CD4-positive, alpha-beta T cell treated with Interleukin-1 beta for 1 hour (primary cell): ENCODE results near the gene IQCM.
"Not testable (repeated sequence)": the region's sequence is repeated elsewhere in the genome, so short reads cannot be mapped to it uniquely, and the experiment has no call there.

Experiments used
- DNase-seq, 2 donors: peaks; one replicate each; pipeline ENCODE4 v3.0.0-alpha.2; 2020 to 2022

IQCM gene

DNA sequence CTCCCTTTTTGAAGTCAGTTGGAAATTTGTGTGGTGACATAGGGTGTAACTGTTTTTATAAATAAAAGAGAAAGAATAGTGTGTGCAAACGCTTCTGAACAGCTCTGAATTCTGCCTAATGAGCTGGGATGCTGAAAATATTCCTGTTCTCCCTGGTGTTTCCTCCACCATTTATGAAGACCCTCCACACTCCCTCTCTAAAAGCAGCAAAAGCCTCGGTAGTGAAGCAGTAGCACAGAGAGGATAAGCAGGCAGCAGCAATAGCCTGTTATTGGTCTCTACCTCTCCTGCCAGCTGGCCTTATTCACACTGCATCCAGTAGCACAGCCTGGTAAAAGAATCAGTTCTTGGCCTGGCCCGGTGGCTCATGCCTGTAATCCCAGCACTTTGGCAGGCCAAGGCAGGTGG lies 406.1 kb downstream of the IQCM start:
- no peak for DNase-seq

DNA sequence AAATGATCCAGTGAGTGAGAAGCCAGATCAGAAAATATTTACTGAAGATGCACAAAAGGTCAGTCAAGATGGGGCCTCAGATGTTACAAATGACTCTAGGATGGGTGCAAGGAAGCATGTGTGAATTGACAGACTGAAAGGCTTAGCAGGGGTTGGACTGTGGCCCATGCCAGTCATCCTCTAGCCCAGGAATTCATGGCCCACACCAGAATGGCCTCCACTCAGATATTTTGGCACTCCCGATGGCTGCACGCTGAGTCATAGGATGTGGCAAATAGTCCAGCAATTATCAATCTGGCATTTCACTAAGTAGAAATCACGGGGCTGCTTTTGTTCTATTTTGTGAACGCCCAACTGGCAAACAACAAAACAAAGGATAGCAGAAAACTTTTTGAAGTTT lies 406.5 kb downstream of the IQCM start:
- no peak for DNase-seq

DNA sequence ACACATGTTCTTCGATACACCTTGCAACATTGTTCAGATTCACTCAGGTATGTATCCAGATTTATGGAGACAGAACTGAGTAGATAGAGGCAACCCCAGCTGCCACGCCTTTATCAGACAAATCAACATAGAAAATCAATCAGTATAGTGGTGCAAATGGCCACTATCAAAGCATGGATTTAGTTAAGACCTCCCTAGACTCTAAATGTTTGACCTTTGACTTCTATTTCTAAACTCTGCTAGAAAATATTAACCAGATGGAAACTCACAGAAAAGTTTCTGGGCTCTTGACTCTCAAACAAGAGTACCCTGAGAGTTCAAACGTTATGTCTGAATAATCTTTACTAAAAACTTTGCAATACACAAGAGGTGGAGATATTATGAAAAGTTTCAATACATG lies 411.5 kb downstream of the IQCM start:
- no peak for DNase-seq

DNA sequence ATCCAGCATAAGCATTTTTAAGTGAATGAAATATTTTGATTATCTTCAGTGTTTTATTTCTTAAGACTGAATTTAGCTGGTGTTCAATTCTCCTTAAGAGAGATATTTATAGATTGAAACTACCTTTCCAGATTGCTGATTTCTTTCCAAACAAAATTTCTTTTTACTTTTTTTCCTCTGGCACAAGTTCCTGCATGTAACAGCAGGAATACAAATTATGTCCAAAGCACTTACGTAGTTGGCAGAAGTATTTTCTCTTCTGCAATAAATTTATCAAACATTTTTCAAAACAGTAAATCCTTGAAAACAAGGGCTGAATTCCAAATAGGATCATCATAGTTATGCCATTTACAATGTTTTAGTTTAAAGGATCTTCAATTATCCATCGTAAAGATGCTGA lies 412.6 kb downstream of the IQCM start:
- no peak for DNase-seq

DNA sequence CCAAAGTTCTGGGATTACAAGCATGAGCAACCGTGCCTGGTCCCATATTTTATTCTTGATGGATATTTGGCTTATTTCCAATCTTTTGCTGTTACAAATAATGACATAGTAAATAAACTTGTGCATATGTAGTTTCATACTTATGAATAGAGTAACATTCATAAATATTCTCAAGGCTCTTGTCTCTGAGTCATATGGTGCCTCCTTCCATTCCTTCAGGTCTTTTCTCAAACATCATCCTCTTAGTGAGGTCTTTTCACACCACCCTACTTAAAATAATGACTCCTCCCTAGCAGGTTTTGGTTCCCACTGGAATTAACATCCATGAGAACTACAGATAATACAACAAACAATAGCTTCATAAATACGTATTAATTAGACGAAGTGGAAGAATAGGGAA lies 416.6 kb downstream of the IQCM start:
- DNase-seq, result no peak

DNA sequence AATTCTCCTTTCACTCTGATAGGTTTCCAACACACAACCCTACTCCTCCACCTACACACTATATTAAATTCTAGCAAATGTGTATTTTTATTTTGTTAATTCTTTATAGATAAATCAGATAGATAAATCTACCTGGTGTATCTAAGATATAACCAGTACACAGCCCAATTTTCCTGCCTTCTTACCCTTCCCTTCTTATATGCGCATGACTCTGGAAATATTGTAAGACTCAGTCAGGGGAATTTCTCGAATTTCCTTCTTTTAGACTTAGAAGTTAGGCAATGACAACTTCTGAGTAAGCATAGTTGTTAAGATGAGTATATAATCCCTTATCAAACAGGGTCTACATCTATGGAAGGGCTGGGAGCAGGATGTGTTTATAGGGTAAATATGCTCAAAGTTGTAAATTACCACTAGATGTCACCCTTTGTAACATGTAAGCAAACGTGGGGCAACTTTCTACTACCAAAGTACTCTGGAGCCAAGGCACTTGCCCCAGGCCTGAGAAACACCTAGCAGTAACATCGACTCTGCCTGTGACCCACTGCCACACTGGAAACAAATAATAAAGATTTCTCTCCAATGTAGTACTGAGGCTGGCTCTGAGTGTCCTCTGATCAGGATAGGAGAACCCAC lies 444.7 kb downstream of the IQCM start:
- DNase-seq, result no peak

DNA sequence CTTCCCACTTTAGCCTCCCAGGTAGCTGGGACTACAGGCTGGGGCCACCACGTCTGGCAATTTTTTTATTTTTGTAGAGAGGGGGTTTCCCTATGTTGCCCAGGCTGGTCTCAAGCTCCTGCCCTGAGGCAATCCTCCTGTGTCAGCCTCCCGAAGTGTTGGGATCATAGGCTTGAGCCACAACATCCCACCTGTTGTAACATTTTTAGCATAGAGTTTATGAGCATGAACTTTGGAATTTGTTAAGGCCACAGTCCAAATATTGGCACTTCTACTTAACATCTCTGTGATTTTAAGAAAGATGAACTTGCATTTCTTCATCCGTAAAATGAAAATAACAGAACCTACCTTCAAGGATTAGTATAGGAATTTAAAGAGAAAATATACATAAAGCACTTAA lies 445.6 kb downstream of the IQCM start:
- DNase-seq, result no peak

DNA sequence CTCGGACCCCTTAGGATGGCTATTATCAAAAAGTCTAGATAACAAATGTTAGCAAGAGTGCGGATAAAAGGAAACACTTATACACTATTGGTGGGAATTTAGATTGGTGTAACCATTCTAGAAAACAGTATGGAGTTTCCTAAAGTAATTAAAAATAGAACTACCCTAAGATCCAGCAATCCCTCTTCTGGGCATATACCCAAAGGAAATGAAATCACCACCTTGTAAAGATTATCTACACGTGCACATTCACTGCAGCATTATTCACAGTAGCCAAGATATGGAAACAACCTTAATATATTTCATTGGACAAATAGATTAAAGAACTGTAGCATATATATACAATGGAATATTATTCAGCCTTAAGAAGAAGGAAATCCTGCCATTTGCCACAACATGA lies 462.4 kb downstream of the IQCM start:
- no peak for DNase-seq

DNA sequence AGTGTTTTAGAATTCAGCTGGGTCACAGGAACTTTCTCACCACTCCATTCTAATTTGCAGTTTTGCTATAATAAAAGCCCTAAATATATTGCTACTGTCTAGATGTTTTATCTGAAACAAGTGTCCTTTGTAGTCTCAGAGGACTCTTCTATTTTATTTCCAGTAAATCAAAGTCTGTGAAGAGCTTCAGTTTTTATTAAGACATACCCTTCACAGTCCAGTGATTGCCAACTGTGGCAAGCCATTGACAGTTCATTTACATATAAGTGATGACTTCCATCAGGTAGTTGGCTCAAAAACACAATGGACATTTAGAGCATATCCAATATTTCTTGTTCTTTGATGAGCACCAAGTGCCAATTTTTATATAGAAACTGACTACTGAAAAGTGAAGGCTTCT lies 466.1 kb downstream of the IQCM start:
- DNase-seq, result no peak

DNA sequence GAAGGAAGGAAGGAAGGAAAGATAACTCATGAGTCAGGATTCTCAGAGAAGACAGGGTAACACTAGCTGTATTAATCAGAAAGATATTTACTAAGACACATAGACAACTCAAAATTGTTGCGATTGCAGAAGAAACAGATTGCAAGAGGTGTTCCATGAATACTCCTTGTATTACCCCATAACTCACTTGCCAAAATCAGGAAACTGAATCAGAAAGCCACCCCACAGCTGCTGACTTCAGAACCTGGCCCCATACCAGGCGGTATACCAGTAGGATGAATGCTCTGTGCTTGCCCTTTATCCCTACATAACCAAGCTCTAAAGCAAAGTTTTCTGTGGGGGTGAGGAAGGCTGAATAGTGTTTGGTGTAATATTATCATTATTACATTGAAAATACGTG lies 468.5 kb downstream of the IQCM start:
- DNase-seq, result no peak

DNA sequence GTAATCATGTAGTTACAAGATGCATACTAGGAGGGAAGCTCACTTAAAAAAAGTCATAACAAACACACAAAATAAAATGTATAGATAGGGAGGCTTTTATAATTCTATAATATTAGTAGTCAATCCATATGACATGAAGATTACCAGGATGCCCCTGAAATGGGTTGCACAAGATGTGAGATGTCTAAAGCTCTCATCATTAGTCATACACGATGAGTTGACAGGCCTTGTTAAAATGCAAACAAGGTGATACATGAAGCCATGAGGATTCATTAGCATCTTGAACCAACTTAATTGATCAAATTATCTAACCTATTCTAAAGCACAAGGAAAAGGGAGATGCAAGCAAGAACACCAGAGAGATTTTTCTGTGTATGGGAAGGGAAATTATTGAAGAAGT lies 470.2 kb downstream of the IQCM start:
- DNase-seq, result no peak

DNA sequence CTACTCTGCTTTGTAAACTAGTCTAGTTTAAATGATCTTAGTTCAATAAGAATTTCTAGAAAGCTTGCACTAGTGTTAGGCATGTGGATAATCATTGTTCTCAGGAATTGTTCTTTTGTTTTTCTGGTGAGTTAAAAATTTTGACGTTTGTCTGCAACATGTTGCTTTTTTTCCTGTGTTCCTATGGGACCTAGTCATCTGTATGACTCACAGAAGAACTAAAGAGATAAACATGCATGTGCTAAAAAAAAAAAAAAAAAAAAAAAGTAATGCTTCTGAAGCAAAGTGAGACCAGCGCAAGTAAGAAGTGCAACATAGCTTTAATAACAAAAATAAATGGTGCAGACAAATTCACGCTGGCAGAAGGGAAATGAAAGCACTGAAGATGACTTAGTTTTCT lies 471.2 kb downstream of the IQCM start:
- DNase-seq, result no peak

DNA sequence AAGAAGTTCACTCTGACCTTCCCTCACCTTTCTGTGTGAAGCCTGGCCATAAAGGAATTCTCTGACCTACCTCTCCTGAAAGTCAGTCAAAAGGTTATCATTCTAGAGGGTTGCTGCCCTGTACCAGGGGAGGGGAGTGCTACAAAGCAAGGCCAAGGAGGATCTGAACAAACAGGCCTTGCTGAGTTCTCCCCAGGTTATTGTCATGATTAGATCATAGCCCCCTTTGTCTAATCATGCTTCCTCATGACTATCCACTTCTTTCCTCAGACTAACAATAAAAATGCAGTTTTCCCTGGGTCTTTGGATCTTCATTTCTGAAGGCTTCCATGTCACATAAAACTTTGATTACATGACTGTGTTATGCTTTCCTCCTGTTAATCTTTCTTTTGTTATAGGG lies 472.0 kb downstream of the IQCM start:
- DNase-seq, result no peak

DNA sequence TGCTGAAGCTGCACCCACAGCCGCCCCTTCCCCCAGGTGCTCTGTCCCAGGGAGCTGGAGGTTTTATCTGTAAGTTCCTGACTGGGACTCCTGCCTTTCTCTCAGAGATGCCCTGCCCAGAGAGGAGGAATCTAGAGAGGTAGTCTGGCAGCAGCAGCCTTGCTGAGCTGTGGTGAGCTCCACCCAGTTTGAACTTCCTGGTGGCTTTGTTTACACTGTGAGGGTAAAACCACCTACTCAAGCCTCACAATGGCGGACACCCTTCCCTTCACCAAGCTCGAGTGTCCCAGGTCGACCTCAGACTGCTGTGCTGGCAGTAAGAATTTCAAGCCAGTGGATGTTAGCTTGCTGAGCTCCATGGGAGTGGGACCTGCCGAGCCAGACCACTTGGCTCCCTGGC lies 474.5 kb downstream of the IQCM start:
- not testable (repeated sequence) for DNase-seq

DNA sequence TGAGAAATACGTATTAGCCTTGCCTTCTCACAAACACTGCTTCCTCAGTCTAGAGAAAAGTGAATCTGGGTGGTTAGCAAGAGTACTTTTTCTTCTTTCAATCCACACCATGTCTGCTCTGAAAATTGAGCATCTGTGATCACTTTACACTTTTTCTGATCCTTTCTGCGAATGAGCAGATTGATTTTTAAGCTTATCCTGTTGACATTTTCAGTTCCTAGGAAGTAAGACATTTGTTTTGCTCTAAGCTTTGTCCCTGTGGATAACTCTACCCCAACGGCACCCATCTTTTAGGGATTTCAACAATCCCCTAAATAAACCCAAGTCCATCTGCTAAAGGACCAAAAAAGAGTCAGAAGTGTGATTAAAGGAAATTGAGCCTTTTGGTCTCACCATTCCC lies 487.5 kb downstream of the IQCM start:
- DNase-seq, result no peak

DNA sequence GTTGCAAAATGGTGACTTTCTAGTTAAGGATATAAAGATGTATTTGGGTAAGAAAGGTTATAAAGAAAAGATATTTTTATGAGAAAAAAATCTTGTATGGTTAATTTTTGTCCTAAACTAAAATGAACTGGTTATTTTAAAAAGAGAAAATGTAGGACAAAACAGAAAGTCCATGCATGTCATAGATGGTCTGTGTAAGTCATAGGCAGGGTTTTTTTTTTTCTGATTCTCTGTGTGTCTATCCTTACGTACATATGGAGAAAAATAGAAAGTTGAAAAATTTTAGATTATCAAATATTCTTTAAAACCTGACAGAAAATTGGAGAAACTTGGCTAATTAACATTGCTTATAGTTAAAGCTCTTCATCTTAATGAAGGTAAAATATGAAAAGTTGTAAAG lies 493.4 kb downstream of the IQCM start:
- no peak for DNase-seq

DNA sequence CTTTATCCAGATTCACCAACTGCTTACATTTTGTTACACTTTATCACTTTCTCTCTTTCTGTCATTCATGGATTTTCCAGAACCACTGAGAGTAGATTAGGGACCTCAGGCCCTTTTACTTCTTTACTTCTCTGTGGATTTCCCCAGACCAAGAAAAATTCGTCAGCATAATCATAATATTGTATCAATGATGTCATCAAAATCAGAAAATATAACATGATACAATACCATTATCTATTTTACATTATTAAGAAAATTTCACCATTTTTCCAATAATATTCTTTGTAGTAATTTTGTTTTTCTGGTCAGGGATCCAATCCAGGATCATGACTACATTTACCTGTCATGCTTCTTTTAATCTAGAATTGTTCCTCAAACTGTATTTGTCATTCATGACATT lies 494.2 kb downstream of the IQCM start:
- no peak for DNase-seq

DNA sequence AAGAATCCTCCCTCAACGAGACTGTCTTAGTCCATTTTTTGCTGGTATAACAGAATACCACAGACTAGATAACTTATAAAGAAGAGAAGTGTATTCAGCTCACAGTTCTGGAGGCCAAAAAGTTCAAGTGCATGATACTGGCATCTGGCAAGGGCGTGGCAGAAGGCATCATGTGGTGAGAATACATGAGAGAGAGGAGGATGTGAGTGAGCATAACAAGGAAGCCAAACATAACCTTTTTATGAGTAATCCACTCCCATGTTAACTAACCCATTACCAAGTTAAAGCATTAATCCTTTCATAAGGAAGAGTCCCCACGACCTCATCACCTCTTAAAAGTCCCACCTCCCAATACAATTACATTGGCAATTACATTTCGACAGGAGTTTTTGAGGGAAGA lies 504.6 kb downstream of the IQCM start:
- DNase-seq, result no peak

DNA sequence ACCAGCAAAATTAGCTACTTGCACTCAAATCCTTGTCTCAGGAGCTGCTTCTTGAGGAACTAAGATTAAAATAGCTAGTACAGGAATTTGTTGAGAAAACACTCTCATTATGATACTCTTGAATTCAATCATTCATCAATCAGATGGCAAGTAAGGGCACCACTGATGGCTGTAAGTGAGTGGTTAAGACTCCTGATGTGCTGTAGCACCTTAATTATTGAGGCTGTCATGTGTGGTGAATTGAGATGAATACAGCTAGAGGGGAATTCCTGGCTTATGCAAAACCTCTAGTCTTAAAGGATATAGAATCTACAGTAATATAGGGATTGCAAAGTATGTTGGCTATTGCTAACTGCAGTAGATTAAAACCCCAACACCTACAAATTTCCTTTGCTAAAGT lies 509.1 kb downstream of the IQCM start:
- DNase-seq, result no peak
